ENCODE results near the gene P2RY12. TPM values are rescaled to one million over a fixed set of nuclear protein-coding genes. Genes with fewer than 3 reads are reported as not detected.

Gene P2RY12
- total RNA-seq, 2 donors from 2014 or later: not detected

GRCh38 chr3:151345859-151346258 lies 38.7 kb downstream of the P2RY12 start:
- H3K27me3 ChIP-seq (ENCODE audit: control insufficient read depth, insufficient read depth, low read length, poor library complexity, severe bottlenecking): no peaks in the 10 kb centered on the region
- H3K27me3 Mint-ChIP-seq (ENCODE audit: insufficient read depth): no peaks in the 10 kb centered on the region
- WGBS, 2 experiments (ENCODE audit: insufficient coverage in 1 of 2, insufficient read length in 1 of 2): 91 to 100% methylated on average over 1 to 2 of the region's 2 CpGs
- no peak overlapping the region for H3K4me3 ChIP-seq (ENCODE audit: low read length)
- no peak for DNase-seq
- H3K27ac Mint-ChIP-seq: no peak overlapping the region
- H3K9ac ChIP-seq (ENCODE audit: extremely low read depth, low read length, poor library complexity, severe bottlenecking): no peak overlapping the region
- no peak overlapping the region for H3K4me3 Mint-ChIP-seq
- H3K9me3 Mint-ChIP-seq: no peaks in the 10 kb centered on the region
- no peaks in the 10 kb centered on the region for H3K36me3 Mint-ChIP-seq (ENCODE audit: low read depth)
- no peaks in the 10 kb centered on the region for H3K9me3 ChIP-seq (ENCODE audit: control insufficient read depth, low read length)
- H3K4me1 ChIP-seq (ENCODE audit: control insufficient read depth, insufficient read depth, low read length): no peaks in the 10 kb centered on the region
- peaks cover 14% of the 10 kb centered on the region for H3K4me1 Mint-ChIP-seq
- TF ChIP-seq, protein P1, sequence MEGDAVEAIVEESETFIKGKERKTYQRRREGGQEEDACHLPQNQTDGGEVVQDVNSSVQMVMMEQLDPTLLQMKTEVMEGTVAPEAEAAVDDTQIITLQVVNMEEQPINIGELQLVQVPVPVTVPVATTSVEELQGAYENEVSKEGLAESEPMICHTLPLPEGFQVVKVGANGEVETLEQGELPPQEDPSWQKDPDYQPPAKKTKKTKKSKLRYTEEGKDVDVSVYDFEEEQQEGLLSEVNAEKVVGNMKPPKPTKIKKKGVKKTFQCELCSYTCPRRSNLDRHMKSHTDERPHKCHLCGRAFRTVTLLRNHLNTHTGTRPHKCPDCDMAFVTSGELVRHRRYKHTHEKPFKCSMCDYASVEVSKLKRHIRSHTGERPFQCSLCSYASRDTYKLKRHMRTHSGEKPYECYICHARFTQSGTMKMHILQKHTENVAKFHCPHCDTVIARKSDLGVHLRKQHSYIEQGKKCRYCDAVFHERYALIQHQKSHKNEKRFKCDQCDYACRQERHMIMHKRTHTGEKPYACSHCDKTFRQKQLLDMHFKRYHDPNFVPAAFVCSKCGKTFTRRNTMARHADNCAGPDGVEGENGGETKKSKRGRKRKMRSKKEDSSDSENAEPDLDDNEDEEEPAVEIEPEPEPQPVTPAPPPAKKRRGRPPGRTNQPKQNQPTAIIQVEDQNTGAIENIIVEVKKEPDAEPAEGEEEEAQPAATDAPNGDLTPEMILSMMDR (conservative IDR thresholded peaks at IDR 0.05): no peak
- H3K36me3 ChIP-seq (ENCODE audit: control insufficient read depth, insufficient read depth, low read length): no peaks in the 10 kb centered on the region
- no peak overlapping the region for H3K27ac ChIP-seq (ENCODE audit: low read depth, low read length)

DNA sequence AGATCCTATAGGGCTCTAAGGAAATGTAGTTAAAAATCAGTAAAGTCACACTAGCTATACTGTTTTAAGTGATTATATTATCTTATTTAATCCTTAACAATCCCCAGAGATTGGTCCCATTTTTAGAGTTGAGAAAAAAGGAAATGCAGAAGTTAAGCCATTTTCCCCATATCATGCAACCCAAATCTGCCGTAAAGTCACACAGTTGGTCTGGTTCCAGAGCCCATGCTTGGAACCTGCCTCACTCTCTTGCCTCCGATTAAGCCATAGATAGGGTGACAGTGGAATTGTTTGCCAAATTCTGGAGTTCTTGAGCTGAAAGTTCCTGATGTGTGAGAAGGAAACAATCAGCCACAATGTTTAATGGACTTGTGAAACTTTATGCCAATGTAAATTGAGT lies 52.9 kb downstream of the P2RY12 start:
- Mint-ChIP-seq H3K4me1 (no peaks in the 10 kb centered on the region), H3K9me3 (no peaks in the 10 kb centered on the region), H3K4me3 (no peak overlapping the region), H3K27me3 (ENCODE audit: insufficient read depth) (no peaks in the 10 kb centered on the region), H3K27ac (no peak overlapping the region), H3K36me3 (ENCODE audit: low read depth) (no peaks in the 10 kb centered on the region)
- no peaks in the 10 kb centered on the region for H3K27me3 ChIP-seq (ENCODE audit: control insufficient read depth, insufficient read depth, low read length, poor library complexity, severe bottlenecking)
- no peaks in the 10 kb centered on the region for H3K4me1 ChIP-seq (ENCODE audit: control insufficient read depth, insufficient read depth, low read length)
- no peak overlapping the region for H3K27ac ChIP-seq (ENCODE audit: low read depth, low read length)
- H3K9ac ChIP-seq (ENCODE audit: extremely low read depth, low read length, poor library complexity, severe bottlenecking): no peak overlapping the region
- TF ChIP-seq, protein P1 (conservative IDR thresholded peaks at IDR 0.05): no peak
- 91 to 93% methylated on average over 2 of the region's 2 CpGs for WGBS, 2 experiments (ENCODE audit: insufficient coverage in 1 of 2, insufficient read length in 1 of 2)
- H3K4me3 ChIP-seq (ENCODE audit: low read length): no peak overlapping the region
- no peaks in the 10 kb centered on the region for H3K36me3 ChIP-seq (ENCODE audit: control insufficient read depth, insufficient read depth, low read length)
- no peaks in the 10 kb centered on the region for H3K9me3 ChIP-seq (ENCODE audit: control insufficient read depth, low read length)
- DNase-seq: no peak

DNA sequence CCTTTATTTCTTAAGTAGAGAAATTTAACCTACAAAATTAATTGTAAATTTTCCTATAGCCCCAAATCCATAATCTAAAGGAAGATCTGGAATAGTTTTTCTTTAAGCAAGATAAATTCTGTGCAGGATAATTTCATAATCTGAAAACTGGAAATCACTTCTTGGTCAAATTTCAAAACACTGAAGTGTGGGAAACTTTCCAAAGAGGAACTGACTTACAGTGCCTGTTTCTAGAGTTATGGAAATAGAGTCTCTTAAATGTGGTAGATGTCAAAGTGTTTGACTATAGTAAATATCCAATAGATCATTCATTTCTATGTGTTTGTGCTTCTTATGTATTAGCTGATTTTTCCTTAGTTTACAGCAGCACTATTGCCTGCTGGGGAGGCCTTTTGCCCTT lies 53.7 kb downstream of the P2RY12 start:
- Mint-ChIP-seq H3K9me3 (no peaks in the 10 kb centered on the region), H3K4me3 (no peak overlapping the region), H3K27me3 (ENCODE audit: insufficient read depth) (no peaks in the 10 kb centered on the region), H3K27ac (no peak overlapping the region), H3K36me3 (ENCODE audit: low read depth) (no peaks in the 10 kb centered on the region), H3K4me1 (no peaks in the 10 kb centered on the region)
- Histone ChIP-seq H3K36me3 (ENCODE audit: control insufficient read depth, insufficient read depth, low read length) (no peaks in the 10 kb centered on the region), H3K9ac (ENCODE audit: extremely low read depth, low read length, poor library complexity, severe bottlenecking) (no peak overlapping the region), H3K27me3 (ENCODE audit: control insufficient read depth, insufficient read depth, low read length, poor library complexity, severe bottlenecking) (no peaks in the 10 kb centered on the region), H3K4me3 (ENCODE audit: low read length) (no peak overlapping the region), H3K9me3 (ENCODE audit: control insufficient read depth, low read length) (no peaks in the 10 kb centered on the region), H3K4me1 (ENCODE audit: control insufficient read depth, insufficient read depth, low read length) (no peaks in the 10 kb centered on the region), H3K27ac (ENCODE audit: low read depth, low read length) (no peak overlapping the region)
- TF ChIP-seq, protein P1 (conservative IDR thresholded peaks at IDR 0.05): no peak
- DNase-seq: no peak

Measured in endodermal cell (in vitro differentiated cells).